Measurements from ENCODE around the gene ISL2.

ISL2 gene

GRCh38 chr15:76343313-76343996 lies 6.9 kb downstream of the ISL2 start:
- DNase-seq: no peak

- DNase-seq: no peak
These were observed 8.5 kb downstream of the ISL2 start for GRCh38 chr15:76344893-76345582.

- no peak for DNase-seq
These were observed 9.0 kb downstream of the ISL2 start for GRCh38 chr15:76345583-76345879.

- no peak for DNase-seq
These were observed 9.5 kb downstream of the ISL2 start for GRCh38 chr15:76345880-76346668.

GRCh38 chr15:76346669-76347481 lies 10.3 kb downstream of the ISL2 start:
- no peak for DNase-seq

- no peak for DNase-seq
These were observed 11.0 kb downstream of the ISL2 start for GRCh38 chr15:76347482-76348055.

GRCh38 chr15:76349301-76350070 lies 12.9 kb downstream of the ISL2 start:
- DNase-seq: no peak

GRCh38 chr15:76353023-76353577 lies 16.5 kb downstream of the ISL2 start:
- DNase-seq: no peak

GRCh38 chr15:76353903-76354302 lies 17.3 kb downstream of the ISL2 start:
- no peak for DNase-seq

GRCh38 chr15:76354823-76355440 lies 18.4 kb downstream of the ISL2 start:
- no peak for DNase-seq

GRCh38 chr15:76358453-76358852 lies 21.9 kb downstream of the ISL2 start:
- no peak for DNase-seq

GRCh38 chr15:76359152-76359551 lies 22.6 kb downstream of the ISL2 start:
- no peak for DNase-seq

GRCh38 chr15:76360416-76360815 lies 23.8 kb downstream of the ISL2 start:
- DNase-seq: no peak

- DNase-seq: no peak
These were observed 26.7 kb downstream of the ISL2 start for GRCh38 chr15:76363251-76363650.

GRCh38 chr15:76366714-76367113 lies 30.1 kb downstream of the ISL2 start:
- no peak for DNase-seq

- DNase-seq: no peak
These were observed 31.6 kb downstream of the ISL2 start for GRCh38 chr15:76368122-76368621.

- DNase-seq: no peak
These were observed 39.5 kb downstream of the ISL2 start for GRCh38 chr15:76376029-76376428.

GRCh38 chr15:76376816-76377215 lies 40.2 kb downstream of the ISL2 start:
- no peak for DNase-seq

- no peak for DNase-seq
These were observed 40.6 kb downstream of the ISL2 start for GRCh38 chr15:76377217-76377616.

GRCh38 chr15:76377751-76378150 lies 41.2 kb downstream of the ISL2 start:
- no peak for DNase-seq

- no peak for DNase-seq
These were observed 42.1 kb downstream of the ISL2 start for GRCh38 chr15:76378691-76379090.

All from activated CD8-positive, alpha-beta memory T cell treated with anti-CD3 and anti-CD28 coated beads, Interleukin-2, amount 50 U/mL, for 48 hours (primary cell).